HCT116 (cell line): ENCODE results near the gene PPP1R1A. TPM values are rescaled to one million over a fixed set of nuclear protein-coding genes. Genes with fewer than 3 reads are reported as not detected.

ENCODE experiments used
- ATAC-seq: fragments of 200-7000 bp; cut with Tn5 transposase; 2 replicates; pipeline ENCODE4 v1.9.1; 2020; ENCODE audit warnings: mild to moderate bottlenecking, moderate library complexity
- BruUV-seq: library from RNA; stranded (reverse); fragments of 400-500 nt; replicated peaks from 2 replicates; lab custom pipeline; 2021; lab: Mats Ljungman, UMichigan
- CTCF ChIA-PET: fragments of 300-600 bp; sonication (Branson Sonifier 250); formaldehyde crosslinking; loops from one replicate; lab custom pipeline; 2021; ENCODE audit warnings: antibody characterized with exemption; lab: Charles Lee
- POLR2A ChIA-PET: fragments of 300-600, 350-600 bp; sonication (Branson Sonifier 250); formaldehyde crosslinking; loops from one replicate; lab custom pipeline; 2021; ENCODE audit warnings: antibody characterized with exemption; lab: Charles Lee
- RAD21 ChIA-PET, 2 experiments: fragments of 300-600 bp; sonication (Branson Sonifier 250); formaldehyde crosslinking; loops; one replicate each; lab custom pipeline; 2023; ENCODE audit warnings: low total read pairs in 2 of 2; ENCODE audit not compliant: uncharacterized antibody in 2 of 2, unreplicated experiment in 2 of 2, low non-redundant PET in 1 of 2; lab: Charles Lee
- DNase-seq: peaks from one replicate; pipeline ENCODE4 v3.0.0-alpha.2; 2010; ENCODE audit warnings: low read depth, low spot score
- H2AFZ ChIP-seq: fragments of 200-600 bp; shearing (Covaris generic), sonication (generic); 2 replicates; pipeline ENCODE4 v1.6.1; 2017; ENCODE audit warnings: low read depth, mixed run types, mixed read lengths, antibody characterized with exemption, low read length; ENCODE audit not compliant: poor library complexity, severe bottlenecking
- H3K27ac ChIP-seq: 2 replicates; pipeline ENCODE4 v1.5.1; 2012; ENCODE audit warnings: low read depth, low read length
- H3K27me3 ChIP-seq: fragments of 200-600 bp; sonication (generic); 2 replicates; pipeline ENCODE4 v1.6.1; 2016; ENCODE audit warnings: mixed run types, low read length, mixed read lengths; ENCODE audit not compliant: insufficient read depth
- H3K36me3 ChIP-seq, 2 experiments: fragments of 200-500 bp in 1 of 2; fragments of 200-600 bp in 1 of 2; sonication (Bioruptor generic) in 1 of 2; sonication (generic) in 1 of 2; 2 replicates each; pipeline versions ENCODE4 v1.5.1 to v1.6.1; 2014 to 2016; ENCODE audit warnings: low read length in 2 of 2, inconsistent platforms in 1 of 2, mixed read lengths in 1 of 2, mixed run types in 1 of 2; ENCODE audit not compliant: insufficient read depth in 2 of 2, control insufficient read depth in 1 of 2
- H3K4me1 ChIP-seq, 2 experiments: fragments of 200-600 bp in 1 of 2; sonication (generic) in 1 of 2; 2 replicates each; pipeline versions ENCODE4 v1.5.1 to v1.6.1; 2012 to 2017; ENCODE audit warnings: low read length in 2 of 2, inconsistent platforms in 1 of 2, mild to moderate bottlenecking in 1 of 2, mixed read lengths in 1 of 2, mixed run types in 1 of 2, moderate library complexity in 1 of 2; ENCODE audit not compliant: insufficient read depth in 2 of 2, control insufficient read depth in 1 of 2
- H3K4me2 ChIP-seq: fragments of 200-600 bp; sonication (generic); 2 replicates; pipeline ENCODE4 v1.6.1; 2017; ENCODE audit warnings: mixed run types, low read length, mixed read lengths
- H3K4me3 ChIP-seq, 2 experiments: fragments of 200-600 bp in 1 of 2; sonication (generic) in 1 of 2; replicated peaks in 1 of 2; 2 replicates each; pipeline ENCODE4 v1.5.1; 2011 to 2016; ENCODE audit warnings: low read length in 2 of 2, control low read depth in 1 of 2, low read depth in 1 of 2, mild to moderate bottlenecking in 1 of 2, mixed read lengths in 1 of 2, mixed run types in 1 of 2
- H3K79me2 ChIP-seq: fragments of 200-600 bp; sonication (generic); 2 replicates; pipeline ENCODE4 v1.6.1; 2017; ENCODE audit warnings: mild to moderate bottlenecking, mixed run types, low read length, moderate library complexity, mixed read lengths; ENCODE audit not compliant: insufficient read depth
- H3K9ac ChIP-seq: fragments of 200-600 bp; sonication (generic); 2 replicates; pipeline ENCODE4 v1.6.1; 2016; ENCODE audit warnings: low read length, mixed read lengths
- H3K9me2 ChIP-seq: fragments of 200-600 bp; sonication (generic), shearing (Covaris generic); 2 replicates; pipeline ENCODE4 v1.6.1; 2017; ENCODE audit warnings: mixed run types, mild to moderate bottlenecking, moderate library complexity; ENCODE audit not compliant: insufficient read depth
- H3K9me3 ChIP-seq, 2 experiments: fragments of 200-500 bp in 1 of 2; fragments of 200-600 bp in 1 of 2; sonication (Bioruptor generic) in 1 of 2; sonication (generic) in 1 of 2; 2 replicates each; pipeline ENCODE4 v1.6.1; 2014 to 2017; ENCODE audit warnings: low read length in 2 of 2, mixed read lengths in 2 of 2, inconsistent platforms in 1 of 2, low read depth in 1 of 2, mild to moderate bottlenecking in 1 of 2, mixed run types in 1 of 2, moderate library complexity in 1 of 2; ENCODE audit not compliant: control insufficient read depth in 1 of 2, insufficient read depth in 1 of 2
- H4K20me1 ChIP-seq: fragments of 200-600 bp; sonication (generic), shearing (Covaris generic); 2 replicates; pipeline ENCODE4 v1.6.1; 2017; ENCODE audit warnings: mixed run types, mild to moderate bottlenecking, moderate library complexity; ENCODE audit not compliant: insufficient read depth
- CBX3 ChIP-seq: IDR thresholded peaks from 2 replicates; pipeline ENCODE4 v1.6.1; 2012; ENCODE audit warnings: low read depth
- CEBPB ChIP-seq: IDR thresholded peaks from 2 replicates; pipeline ENCODE4 v1.6.1; 2012; ENCODE audit warnings: low read depth
- EZH2 ChIP-seq: fragments of 200-600 bp; sonication (generic); IDR thresholded peaks from 2 replicates; pipeline ENCODE4 v1.6.1; 2017; ENCODE audit warnings: antibody characterized with exemption, mixed run types
- EZH2phosphoT487 ChIP-seq: fragments of 200-600 bp; IDR thresholded peaks from 2 replicates; pipeline ENCODE4 v1.6.1; 2018; ENCODE audit warnings: antibody characterized with exemption, borderline replicate concordance
- JUND ChIP-seq: IDR thresholded peaks from 2 replicates; pipeline ENCODE4 v1.6.1; 2012
- POLR2A ChIP-seq: IDR thresholded peaks from 2 replicates; pipeline ENCODE4 v1.7.0; 2011; ENCODE audit warnings: borderline replicate concordance; ENCODE audit not compliant: insufficient read depth, insufficient read length; ENCODE audit errors: extremely low read depth
- REST ChIP-seq: IDR thresholded peaks from 2 replicates; pipeline ENCODE4 v1.6.1; 2012; ENCODE audit warnings: low read depth
- SP1 ChIP-seq: IDR thresholded peaks from 2 replicates; pipeline ENCODE4 v1.6.1; 2012; ENCODE audit warnings: low read depth
- TCF7L2 ChIP-seq: IDR thresholded peaks from 2 replicates; pipeline ENCODE4 v1.7.0; 2011; ENCODE audit warnings: borderline replicate concordance, inconsistent platforms; ENCODE audit not compliant: insufficient read depth, insufficient read length; ENCODE audit errors: extremely low read depth
- ZFX ChIP-seq: fragments of 450-650 bp; IDR thresholded peaks from 2 replicates; pipeline ENCODE4 v1.6.1; 2017
- ZNF274 ChIP-seq: fragments of 200-500 bp; sonication (Bioruptor generic); IDR thresholded peaks from 2 replicates; pipeline ENCODE4 v1.6.1; 2014; ENCODE audit warnings: mild to moderate bottlenecking, low read depth, low read length, inconsistent platforms
- intact Hi-C: fragments of 100-400 bp; cut with micrococcal nuclease; formaldehyde crosslinking; loops from 2 replicates; pipeline ENCODE4 v1.10.0; 2022
- total RNA-seq: library from RNA; stranded (reverse); gene quantifications from one replicate; pipeline ENCODE4 v1.2.1, GENCODE V29; 2021; ENCODE audit not compliant: unreplicated experiment
- TF ChIP-seq, protein P1 (sequence below): IDR thresholded peaks from 2 replicates; pipeline ENCODE4 v1.6.1; 2012
- TF ChIP-seq, protein P2 (sequence below), 3 experiments: fragments of 200-600 bp in 1 of 3; sonication (generic) in 1 of 3; IDR thresholded peaks in 2 of 3; conservative IDR thresholded peaks in 1 of 3; 2 replicates each; pipeline ENCODE4 v1.5.1; 2012 to 2017; ENCODE audit warnings: low read depth in 2 of 3, low read length in 2 of 3, antibody characterized with exemption in 1 of 3, borderline replicate concordance in 1 of 3, control low read depth in 1 of 3, mild to moderate bottlenecking in 1 of 3, mixed read lengths in 1 of 3, mixed run types in 1 of 3, moderate library complexity in 1 of 3; ENCODE audit not compliant: insufficient read depth in 1 of 3

Gene PPP1R1A
- total RNA-seq, 1 experiment from 2014 or later, result 0.61 TPM

GRCh38 chr12:54562750-54563356, 25.6 kb downstream of the PPP1R1A start:
- POLR2A ChIA-PET, result no interaction called here
- BruUV-seq, result no TSS peak
- TF ChIP-seq TCF7L2, result no peak
- no peak for TF ChIP-seq EZH2
- TF ChIP-seq CBX3, result no peak
- no peak for TF ChIP-seq JUND
- no peak for TF ChIP-seq REST
- no peak for TF ChIP-seq ZFX
- TF ChIP-seq EZH2phosphoT487, result no peak
- TF ChIP-seq CEBPB, result no peak
- TF ChIP-seq, protein P1, sequence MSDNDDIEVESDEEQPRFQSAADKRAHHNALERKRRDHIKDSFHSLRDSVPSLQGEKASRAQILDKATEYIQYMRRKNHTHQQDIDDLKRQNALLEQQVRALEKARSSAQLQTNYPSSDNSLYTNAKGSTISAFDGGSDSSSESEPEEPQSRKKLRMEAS, result no peak
- TF ChIP-seq, protein P2, sequence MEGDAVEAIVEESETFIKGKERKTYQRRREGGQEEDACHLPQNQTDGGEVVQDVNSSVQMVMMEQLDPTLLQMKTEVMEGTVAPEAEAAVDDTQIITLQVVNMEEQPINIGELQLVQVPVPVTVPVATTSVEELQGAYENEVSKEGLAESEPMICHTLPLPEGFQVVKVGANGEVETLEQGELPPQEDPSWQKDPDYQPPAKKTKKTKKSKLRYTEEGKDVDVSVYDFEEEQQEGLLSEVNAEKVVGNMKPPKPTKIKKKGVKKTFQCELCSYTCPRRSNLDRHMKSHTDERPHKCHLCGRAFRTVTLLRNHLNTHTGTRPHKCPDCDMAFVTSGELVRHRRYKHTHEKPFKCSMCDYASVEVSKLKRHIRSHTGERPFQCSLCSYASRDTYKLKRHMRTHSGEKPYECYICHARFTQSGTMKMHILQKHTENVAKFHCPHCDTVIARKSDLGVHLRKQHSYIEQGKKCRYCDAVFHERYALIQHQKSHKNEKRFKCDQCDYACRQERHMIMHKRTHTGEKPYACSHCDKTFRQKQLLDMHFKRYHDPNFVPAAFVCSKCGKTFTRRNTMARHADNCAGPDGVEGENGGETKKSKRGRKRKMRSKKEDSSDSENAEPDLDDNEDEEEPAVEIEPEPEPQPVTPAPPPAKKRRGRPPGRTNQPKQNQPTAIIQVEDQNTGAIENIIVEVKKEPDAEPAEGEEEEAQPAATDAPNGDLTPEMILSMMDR (IDR thresholded peaks at IDR 0.05 in 2 of 3, conservative IDR thresholded peaks at IDR 0.05 in 1 of 3; ENCODE audit: borderline replicate concordance in 1 of 3, insufficient read depth in 1 of 3, low read depth in 2 of 3, low read length in 2 of 3), result no peak
- no peak for TF ChIP-seq POLR2A
- no peak for TF ChIP-seq ZNF274
- no peak for TF ChIP-seq SP1
- H3K4me3 ChIP-seq, result no peak overlapping the region
- no peaks in the 10 kb centered on the region for H3K9me2 ChIP-seq
- H3K4me2 ChIP-seq, result no peak overlapping the region
- intact Hi-C loops, result no loop called here
- no peak for ATAC-seq
- H2AFZ ChIP-seq, result no peak overlapping the region
- no peak for DNase-seq
- H3K27ac ChIP-seq, result no peak overlapping the region
- RAD21 ChIA-PET, result no interaction called here
- CTCF ChIA-PET, result no interaction called here
- no peaks in the 10 kb centered on the region for H3K79me2 ChIP-seq
- H3K36me3 ChIP-seq, result no peaks in the 10 kb centered on the region
- H3K27me3 ChIP-seq, result peaks cover 38% of the 10 kb centered on the region; the same call in 1 of the 2 replicates
- H4K20me1 ChIP-seq, result no peaks in the 10 kb centered on the region
- peaks cover 0 to 8% of the 10 kb centered on the region in 2 experiments; a peak in 1 of 4 replicates for H3K4me1 ChIP-seq
- no peak overlapping the region for H3K9ac ChIP-seq
- no peaks in the 10 kb centered on the region for H3K9me3 ChIP-seq
